PFSK-1 (cell line): ENCODE data around the gene VPS13D.

Experiments used
- FOXP2 ChIP-seq: optimal IDR thresholded peaks from 2 replicates; pipeline ENCODE3; 2011; ENCODE audit warnings: borderline replicate concordance, control low read depth, inconsistent platforms; ENCODE audit not compliant: insufficient read depth; ENCODE audit errors: extremely low read length, extremely low read depth
- POLR2AphosphoS5 ChIP-seq: IDR thresholded peaks from 2 replicates; pipeline ENCODE4 v1.6.1; 2012; ENCODE audit warnings: low read depth, mild to moderate bottlenecking, control low read depth, low read length, moderate library complexity
- REST ChIP-seq, 2 experiments: IDR thresholded peaks; 2 replicates each; pipeline versions ENCODE4 v1.6.1 to v1.8.0; 2011 to 2012; ENCODE audit warnings: low read depth in 2 of 2, low read length in 2 of 2, control low read depth in 1 of 2, inconsistent platforms in 1 of 2, mild to moderate bottlenecking in 1 of 2, moderate library complexity in 1 of 2; ENCODE audit not compliant: insufficient read depth in 1 of 2
- SIN3A ChIP-seq: IDR thresholded peaks from 2 replicates; pipeline ENCODE4 v1.6.1; 2012; ENCODE audit warnings: mild to moderate bottlenecking, low read length, moderate library complexity, borderline replicate concordance; ENCODE audit not compliant: insufficient read depth
- TAF1 ChIP-seq: IDR thresholded peaks from 2 replicates; pipeline ENCODE4 v1.6.1; 2012; ENCODE audit warnings: low read length, control low read depth, borderline replicate concordance; ENCODE audit not compliant: insufficient read depth

Gene VPS13D

GRCh38 chr1:12410351-12410750 is 180.5 kb downstream of the VPS13D start:
- TF ChIP-seq TAF1: no peak
- TF ChIP-seq POLR2AphosphoS5: no peak
- no peak for TF ChIP-seq SIN3A
- no peak for TF ChIP-seq REST (IDR thresholded peaks at IDR 0.05; ENCODE audit: insufficient read depth in 1 of 2, low read depth in 2 of 2, low read length in 2 of 2)
- TF ChIP-seq FOXP2: no peak

GRCh38 chr1:12411098-12411497 is 181.3 kb downstream of the VPS13D start:
- no peak for TF ChIP-seq SIN3A
- TF ChIP-seq POLR2AphosphoS5: no peak
- no peak for TF ChIP-seq REST (IDR thresholded peaks at IDR 0.05; ENCODE audit: insufficient read depth in 1 of 2, low read depth in 2 of 2, low read length in 2 of 2)
- TF ChIP-seq TAF1: no peak
- TF ChIP-seq FOXP2: no peak

GRCh38 chr1:12411747-12412146 is 181.9 kb downstream of the VPS13D start:
- TF ChIP-seq TAF1 (no peak), SIN3A (no peak), REST (IDR thresholded peaks at IDR 0.05; ENCODE audit: insufficient read depth in 1 of 2, low read depth in 2 of 2, low read length in 2 of 2) (no peak), FOXP2 (no peak), POLR2AphosphoS5 (no peak)

- no peak for TF ChIP-seq FOXP2
- no peak for TF ChIP-seq TAF1
- no peak for TF ChIP-seq SIN3A
- TF ChIP-seq POLR2AphosphoS5: no peak
- TF ChIP-seq REST (IDR thresholded peaks at IDR 0.05; ENCODE audit: insufficient read depth in 1 of 2, low read depth in 2 of 2, low read length in 2 of 2): no peak
These were observed 182.6 kb downstream of the VPS13D start for GRCh38 chr1:12412439-12412838.

GRCh38 chr1:12413664-12414410 is 184.0 kb downstream of the VPS13D start:
- TF ChIP-seq REST (IDR thresholded peaks at IDR 0.05; ENCODE audit: insufficient read depth in 1 of 2, low read depth in 2 of 2, low read length in 2 of 2) (no peak), TAF1 (no peak), POLR2AphosphoS5 (no peak), SIN3A (no peak), FOXP2 (no peak)
